Keratinocyte (primary cell): ENCODE measurements around the gene ATL1. TPM values are rescaled to one million over a fixed set of nuclear protein-coding genes. Genes with fewer than 3 reads are reported as not detected.
A peak's percentile ranks its signal among the peaks of the same experiment; 100 is the strongest.

ENCODE experiments used
- DNase-seq: peaks from one replicate; pipeline ENCODE4 v3.0.0-alpha.2; 2011; ENCODE audit warnings: low read depth, missing footprints, low spot score
- FAIRE-seq: peaks from 2 replicates; lab custom pipeline; 2011; peaks lifted over from hg19 to GRCh38; lab: Jason Lieb, UNC
- H2AFZ ChIP-seq: 2 replicates; pipeline ENCODE4 v1.6.0; 2012; ENCODE audit warnings: low read length, control low read depth, inconsistent platforms; ENCODE audit not compliant: control insufficient read depth
- H3K27ac ChIP-seq: 2 replicates; pipeline ENCODE4 v1.5.1; 2011; ENCODE audit warnings: low read length; ENCODE audit not compliant: control insufficient read depth, insufficient read depth
- H3K27me3 ChIP-seq: 3 replicates; pipeline ENCODE4 v1.6.0; 2011; ENCODE audit warnings: low read length; ENCODE audit not compliant: control insufficient read depth, insufficient read depth; ENCODE audit errors: extremely low read depth
- H3K36me3 ChIP-seq, 2 experiments: 2 replicates in 1 of 2; 3 replicates in 1 of 2; pipeline ENCODE4 v1.5.1; 2011; ENCODE audit warnings: low read length in 2 of 2, mild to moderate bottlenecking in 1 of 2; ENCODE audit not compliant: control insufficient read depth in 2 of 2, insufficient read depth in 2 of 2; ENCODE audit errors: extremely low read depth in 1 of 2
- H3K4me1 ChIP-seq: 3 replicates; pipeline ENCODE4 v1.5.1; 2011; ENCODE audit warnings: low read length; ENCODE audit not compliant: control insufficient read depth, insufficient read depth; ENCODE audit errors: extremely low read depth
- H3K4me2 ChIP-seq: 3 replicates; pipeline ENCODE4 v1.6.0; 2011; ENCODE audit warnings: low read depth, low read length; ENCODE audit not compliant: control insufficient read depth, insufficient read depth; ENCODE audit errors: extremely low read depth
- H3K4me3 ChIP-seq, 3 experiments: fragments of 200-600 bp in 1 of 3; sonication (generic) in 1 of 3; 2 replicates in 2 of 3; 3 replicates in 1 of 3; pipeline ENCODE4 v1.5.1; 2011 to 2016; ENCODE audit warnings: low read length in 3 of 3, mild to moderate bottlenecking in 3 of 3, control low read depth in 2 of 3, inconsistent platforms in 1 of 3, low read depth in 1 of 3, mixed read lengths in 1 of 3, mixed run types in 1 of 3, moderate library complexity in 1 of 3; ENCODE audit not compliant: control insufficient read depth in 2 of 3, insufficient read depth in 2 of 3; ENCODE audit errors: extremely low read depth in 1 of 3
- H3K79me2 ChIP-seq: 2 replicates; pipeline ENCODE4 v1.6.0; 2012; ENCODE audit warnings: low read length; ENCODE audit not compliant: control insufficient read depth, insufficient read depth
- H3K9ac ChIP-seq: 3 replicates; pipeline ENCODE4 v1.6.0; 2011; ENCODE audit warnings: low read length; ENCODE audit not compliant: control insufficient read depth, insufficient read depth; ENCODE audit errors: extremely low read depth
- H3K9me1 ChIP-seq: 3 replicates; pipeline ENCODE4 v1.6.0; 2011; ENCODE audit warnings: low read length; ENCODE audit not compliant: control insufficient read depth, insufficient read depth; ENCODE audit errors: extremely low read depth
- H3K9me3 ChIP-seq: 2 replicates; pipeline ENCODE4 v1.5.1; 2012; ENCODE audit warnings: low read depth, low read length; ENCODE audit not compliant: control insufficient read depth
- H4K20me1 ChIP-seq: 3 replicates; pipeline ENCODE4 v1.6.0; 2011; ENCODE audit warnings: low read length; ENCODE audit not compliant: control insufficient read depth, insufficient read depth; ENCODE audit errors: extremely low read depth
- CTCF ChIP-seq, 3 experiments: IDR thresholded peaks in 1 of 3; conservative IDR thresholded peaks in 1 of 3; optimal IDR thresholded peaks in 1 of 3; 2 replicates in 2 of 3; 3 replicates in 1 of 3; pipeline versions ENCODE3 to v1.5.1; 2011; ENCODE audit warnings: low read length in 3 of 3, mild to moderate bottlenecking in 3 of 3, moderate library complexity in 2 of 3, control low read depth in 1 of 3, inconsistent platforms in 1 of 3; ENCODE audit not compliant: insufficient read depth in 2 of 3; ENCODE audit errors: extremely low read depth in 1 of 3
- EZH2 ChIP-seq: IDR thresholded peaks from one replicate; pipeline ENCODE4 v1.6.1; 2012; ENCODE audit warnings: inconsistent platforms, mild to moderate bottlenecking, low read length, moderate library complexity
- dilution Hi-C: fragments of 300-500 bp; cut with MboI; formaldehyde crosslinking; loops from one replicate; pipeline ENCODE4 v1.7.0; 2020; ENCODE audit warnings: low sequenced_read_pairs; ENCODE audit not compliant: extremely low pct_ligation_motif_present
- polyA plus RNA-seq, 5 experiments: library from polyadenylated mRNA; depleted of rRNA in 3 of 5; stranded (reverse) in 3 of 5; stranded (forward) in 1 of 5; unstranded in 1 of 5; fragments of >200 nt; gene quantifications; 1 replicate in 1 of 5; 2 replicates in 3 of 5; 3 replicates in 1 of 5; pipeline versions ENCODE4 v1.2.1 to v1.2.3, GENCODE V29; 2011 to 2012; ENCODE audit warnings: missing spikeins in 2 of 5, low read depth in 1 of 5, low replicate concordance in 1 of 5

The ATL1 gene
- polyA plus RNA-seq, 1 donor (not counting 4 experiments of a cell fraction or from before 2014, with no cell fraction given): 3.6 TPM

GRCh38 chr14:50544911-50545310 lies 15.0 kb upstream of the ATL1 start:
- FAIRE-seq: no peak

GRCh38 chr14:50545618-50546017 lies 14.3 kb upstream of the ATL1 start:
- no peak overlapping the region for H3K9ac ChIP-seq
- no peaks in the 10 kb centered on the region for H3K4me1 ChIP-seq
- TF ChIP-seq EZH2 (no peak), CTCF (optimal IDR thresholded peaks at IDR 0.05 in 1 of 3, IDR thresholded peaks at IDR 0.05 in 1 of 3, conservative IDR thresholded peaks at IDR 0.05 in 1 of 3; ENCODE audit: extremely low read depth in 1 of 3, insufficient read depth in 2 of 3, low read length in 3 of 3) (no peak)
- H3K4me3 ChIP-seq: no peak overlapping the region
- H4K20me1 ChIP-seq: no peaks in the 10 kb centered on the region
- no peaks in the 10 kb centered on the region for H3K9me3 ChIP-seq
- H3K4me2 ChIP-seq: no peak overlapping the region
- DNase-seq (no peak), FAIRE-seq (peak; percentile 13)
- no peak overlapping the region for H3K27ac ChIP-seq
- no peaks in the 10 kb centered on the region for H3K27me3 ChIP-seq
- no peaks in the 10 kb centered on the region for H3K79me2 ChIP-seq
- dilution Hi-C loops: no loop called here
- no peaks in the 10 kb centered on the region for H3K9me1 ChIP-seq
- H3K36me3 ChIP-seq: no peaks in the 10 kb centered on the region
- no peak overlapping the region for H2AFZ ChIP-seq

More at GRCh38 chr14:50544911-50545310, 15.0 kb upstream of the ATL1 start:
- DNase-seq: no peak
- no peaks in the 10 kb centered on the region for H3K27me3 ChIP-seq
- H3K9ac ChIP-seq: no peak overlapping the region
- no peak overlapping the region for H3K4me2 ChIP-seq
- H3K9me3 ChIP-seq: no peaks in the 10 kb centered on the region
- H3K4me1 ChIP-seq: no peaks in the 10 kb centered on the region
- no peaks in the 10 kb centered on the region for H3K9me1 ChIP-seq
- no peaks in the 10 kb centered on the region for H3K36me3 ChIP-seq
- H3K27ac ChIP-seq: no peak overlapping the region
- no peaks in the 10 kb centered on the region for H4K20me1 ChIP-seq
- H3K4me3 ChIP-seq: no peak overlapping the region
- H3K79me2 ChIP-seq: no peaks in the 10 kb centered on the region
- no peak overlapping the region for H2AFZ ChIP-seq
- TF ChIP-seq CTCF (optimal IDR thresholded peaks at IDR 0.05 in 1 of 3, IDR thresholded peaks at IDR 0.05 in 1 of 3, conservative IDR thresholded peaks at IDR 0.05 in 1 of 3; ENCODE audit: extremely low read depth in 1 of 3, insufficient read depth in 2 of 3, low read length in 3 of 3) (no peak), EZH2 (no peak)
- dilution Hi-C loops: no loop called here
